ENCODE data around the gene HSPA9.

DNA sequence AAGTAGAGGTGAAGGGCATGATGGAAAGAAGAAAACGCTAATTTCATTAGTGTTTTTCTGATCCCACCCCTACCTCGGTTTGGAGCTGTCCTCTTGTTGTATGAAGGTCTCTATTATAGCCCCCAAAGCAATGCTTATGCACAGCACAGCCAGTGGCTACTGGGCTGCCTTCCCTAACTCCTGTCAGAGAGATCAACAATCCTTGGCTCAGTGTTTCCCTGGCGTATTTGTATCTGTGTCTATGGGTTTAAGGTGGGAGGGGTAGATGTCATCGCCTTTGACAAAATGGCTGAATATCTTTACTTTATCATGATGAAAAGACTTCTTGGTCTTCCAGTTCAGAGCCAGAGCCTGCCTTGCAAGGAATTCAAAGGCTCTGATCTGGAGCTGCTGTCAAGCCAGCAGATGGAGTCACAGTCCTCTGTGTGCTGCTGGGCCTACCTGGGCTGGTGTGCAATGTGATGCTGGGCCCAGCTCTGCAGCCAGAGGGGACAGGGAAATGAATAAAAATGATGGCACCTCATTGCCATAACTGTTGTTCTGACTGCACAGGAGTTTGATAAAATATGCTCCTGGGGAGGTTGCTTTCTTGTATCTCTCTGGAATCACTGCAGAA, 20.1 kb upstream of the HSPA9 start:
- no peak for TF ChIP-seq TBP (CRISPR knock-in tag; IDR thresholded peaks at IDR 0.05)
- TF ChIP-seq ZNF34 (CRISPR knock-in tag; IDR thresholded peaks at IDR 0.05; ENCODE audit: borderline replicate concordance): no peak
- no peak for TF ChIP-seq MIER2 (CRISPR knock-in tag; IDR thresholded peaks at IDR 0.05)
- TF ChIP-seq KAT2B (IDR thresholded peaks at IDR 0.05; ENCODE audit: borderline replicate concordance, low read depth, low read length): no peak
- TF ChIP-seq ZSCAN25 (CRISPR knock-in tag; IDR thresholded peaks at IDR 0.05): no peak
- peak; percentile 56 for TF ChIP-seq CTCF (CRISPR knock-in tag; IDR thresholded peaks at IDR 0.05)
- no peak for TF ChIP-seq ZBTB8A (CRISPR knock-in tag; IDR thresholded peaks at IDR 0.05; ENCODE audit: borderline replicate concordance, low read depth)
- TF ChIP-seq ZNF124 (CRISPR knock-in tag; IDR thresholded peaks at IDR 0.05): no peak
- no peak for TF ChIP-seq RBAK (CRISPR knock-in tag; IDR thresholded peaks at IDR 0.05)
- TF ChIP-seq ZHX2 (IDR thresholded peaks at IDR 0.05; ENCODE audit: low read depth): no peak
- no peak for TF ChIP-seq ZHX2 (CRISPR knock-in tag; IDR thresholded peaks at IDR 0.05; ENCODE audit: borderline replicate concordance)
- no peak for TF ChIP-seq CBFB (CRISPR knock-in tag; IDR thresholded peaks at IDR 0.05)
